Measurements from ENCODE around the gene ARPC2. TPM values are rescaled to one million over a fixed set of nuclear protein-coding genes. Genes with fewer than 3 reads are reported as not detected.

ARPC2 gene
- total RNA-seq, 1 donor from 2014 or later: 265 TPM

DNA sequence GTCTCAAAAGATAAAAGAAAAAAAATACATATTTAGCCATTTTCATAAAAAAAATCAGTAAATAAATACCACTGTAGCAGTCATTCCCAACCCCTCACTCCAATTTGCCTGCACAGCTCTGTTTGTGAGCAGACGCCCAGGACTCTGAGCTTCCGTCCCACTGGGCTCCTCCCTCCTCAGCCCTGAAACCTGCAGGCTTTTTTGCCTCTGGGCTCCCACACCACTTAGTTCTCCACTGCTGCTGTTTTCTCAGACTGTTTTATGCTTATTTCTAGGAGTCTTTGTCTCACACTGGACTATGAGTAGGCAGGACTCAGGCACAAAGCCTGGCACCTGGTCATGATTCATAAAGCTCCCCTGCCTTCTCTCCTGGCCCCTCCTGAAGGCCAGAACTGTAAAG lies 44.1 kb upstream of the ARPC2 start:
- peaks cover 37% of the 10 kb centered on the region for H3K27me3 Mint-ChIP-seq (ENCODE audit: unreplicated experiment)
- no peak overlapping the region for H3K4me3 Mint-ChIP-seq (ENCODE audit: unreplicated experiment)
- TF ChIP-seq, protein P1, sequence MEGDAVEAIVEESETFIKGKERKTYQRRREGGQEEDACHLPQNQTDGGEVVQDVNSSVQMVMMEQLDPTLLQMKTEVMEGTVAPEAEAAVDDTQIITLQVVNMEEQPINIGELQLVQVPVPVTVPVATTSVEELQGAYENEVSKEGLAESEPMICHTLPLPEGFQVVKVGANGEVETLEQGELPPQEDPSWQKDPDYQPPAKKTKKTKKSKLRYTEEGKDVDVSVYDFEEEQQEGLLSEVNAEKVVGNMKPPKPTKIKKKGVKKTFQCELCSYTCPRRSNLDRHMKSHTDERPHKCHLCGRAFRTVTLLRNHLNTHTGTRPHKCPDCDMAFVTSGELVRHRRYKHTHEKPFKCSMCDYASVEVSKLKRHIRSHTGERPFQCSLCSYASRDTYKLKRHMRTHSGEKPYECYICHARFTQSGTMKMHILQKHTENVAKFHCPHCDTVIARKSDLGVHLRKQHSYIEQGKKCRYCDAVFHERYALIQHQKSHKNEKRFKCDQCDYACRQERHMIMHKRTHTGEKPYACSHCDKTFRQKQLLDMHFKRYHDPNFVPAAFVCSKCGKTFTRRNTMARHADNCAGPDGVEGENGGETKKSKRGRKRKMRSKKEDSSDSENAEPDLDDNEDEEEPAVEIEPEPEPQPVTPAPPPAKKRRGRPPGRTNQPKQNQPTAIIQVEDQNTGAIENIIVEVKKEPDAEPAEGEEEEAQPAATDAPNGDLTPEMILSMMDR (IDR thresholded peaks at IDR 0.05): no peak
- no peaks in the 10 kb centered on the region for H3K36me3 Mint-ChIP-seq (ENCODE audit: unreplicated experiment)
- no peak overlapping the region for H3K27ac Mint-ChIP-seq (ENCODE audit: unreplicated experiment)
- DNase-seq (ENCODE audit: extremely low spot score, unreplicated experiment): no peak
- H3K9me3 Mint-ChIP-seq (ENCODE audit: unreplicated experiment): no peaks in the 10 kb centered on the region
- no peaks in the 10 kb centered on the region for H3K4me1 Mint-ChIP-seq (ENCODE audit: unreplicated experiment)

GRCh38 chr2:218179782-218180181 lies 37.2 kb upstream of the ARPC2 start:
- H3K27ac Mint-ChIP-seq (ENCODE audit: unreplicated experiment): no peak overlapping the region
- TF ChIP-seq, protein P1 (IDR thresholded peaks at IDR 0.05): no peak
- H3K27me3 Mint-ChIP-seq (ENCODE audit: unreplicated experiment): peaks cover 29% of the 10 kb centered on the region
- H3K4me3 Mint-ChIP-seq (ENCODE audit: unreplicated experiment): no peak overlapping the region
- no peaks in the 10 kb centered on the region for H3K9me3 Mint-ChIP-seq (ENCODE audit: unreplicated experiment)
- H3K36me3 Mint-ChIP-seq (ENCODE audit: unreplicated experiment): no peaks in the 10 kb centered on the region
- DNase-seq (ENCODE audit: extremely low spot score, unreplicated experiment): no peak
- H3K4me1 Mint-ChIP-seq (ENCODE audit: unreplicated experiment): no peaks in the 10 kb centered on the region

DNA sequence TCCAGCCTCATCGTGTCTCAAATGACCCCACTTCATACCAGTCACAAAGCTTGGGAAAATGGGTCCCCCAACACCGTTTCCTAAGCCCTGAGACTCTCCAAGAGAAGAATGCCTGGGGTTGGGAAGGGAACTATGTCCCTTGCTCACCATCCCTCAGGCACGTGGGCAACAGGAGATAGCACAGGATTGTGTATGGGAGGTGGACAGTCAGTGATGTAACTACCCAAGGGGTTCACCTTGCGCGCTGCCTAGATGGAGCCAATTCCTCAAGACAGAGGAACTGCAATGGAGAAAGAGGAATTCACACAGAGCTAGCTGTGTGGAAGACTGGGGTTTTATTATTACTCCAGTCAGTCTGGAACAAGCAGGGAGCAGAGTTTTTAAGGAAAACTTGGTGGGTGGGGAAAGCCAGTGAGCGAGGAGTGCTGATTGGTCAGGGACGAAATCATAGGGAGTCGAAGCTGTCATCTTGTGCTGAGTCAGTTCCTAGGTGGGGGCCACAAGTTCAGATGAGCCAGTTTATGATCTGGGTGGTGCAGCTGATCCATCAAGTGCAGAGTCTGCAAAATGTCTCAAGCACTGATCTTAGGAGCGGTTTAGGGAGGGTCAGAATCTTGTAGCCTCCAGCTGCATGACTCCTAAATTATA lies 36.4 kb upstream of the ARPC2 start:
- Mint-ChIP-seq H3K4me1 (ENCODE audit: unreplicated experiment) (no peaks in the 10 kb centered on the region), H3K4me3 (ENCODE audit: unreplicated experiment) (no peak overlapping the region), H3K27me3 (ENCODE audit: unreplicated experiment) (peaks cover 29% of the 10 kb centered on the region), H3K36me3 (ENCODE audit: unreplicated experiment) (no peaks in the 10 kb centered on the region), H3K9me3 (ENCODE audit: unreplicated experiment) (no peaks in the 10 kb centered on the region), H3K27ac (ENCODE audit: unreplicated experiment) (no peak overlapping the region)
- DNase-seq (ENCODE audit: extremely low spot score, unreplicated experiment): no peak
- TF ChIP-seq, protein P1 (IDR thresholded peaks at IDR 0.05): no peak

DNA sequence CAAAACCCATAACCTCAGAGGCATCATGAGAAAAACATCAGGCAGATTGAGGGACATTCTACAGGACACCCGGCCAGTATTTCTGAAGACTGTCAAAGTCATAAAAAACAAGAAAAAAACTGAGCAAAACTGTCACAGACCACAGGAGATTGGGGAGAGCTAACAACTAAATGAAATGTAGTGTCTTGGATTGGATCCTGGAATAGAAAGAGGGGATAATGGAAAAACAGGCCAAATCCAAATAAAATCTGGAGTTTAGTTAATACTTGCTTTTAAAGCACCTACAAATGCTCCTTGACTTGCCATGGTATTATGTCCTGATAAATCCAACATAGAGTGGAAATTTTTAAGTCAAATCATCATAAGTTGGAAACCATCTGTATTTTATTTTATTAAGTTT lies 32.7 kb upstream of the ARPC2 start:
- H3K27ac Mint-ChIP-seq (ENCODE audit: unreplicated experiment): no peak overlapping the region
- TF ChIP-seq, protein P1 (IDR thresholded peaks at IDR 0.05): no peak
- no peaks in the 10 kb centered on the region for H3K36me3 Mint-ChIP-seq (ENCODE audit: unreplicated experiment)
- H3K9me3 Mint-ChIP-seq (ENCODE audit: unreplicated experiment): no peaks in the 10 kb centered on the region
- peaks cover 3% of the 10 kb centered on the region for H3K4me1 Mint-ChIP-seq (ENCODE audit: unreplicated experiment)
- H3K4me3 Mint-ChIP-seq (ENCODE audit: unreplicated experiment): no peak overlapping the region
- H3K27me3 Mint-ChIP-seq (ENCODE audit: unreplicated experiment): peaks cover 13% of the 10 kb centered on the region
- DNase-seq (ENCODE audit: extremely low spot score, unreplicated experiment): no peak

DNA sequence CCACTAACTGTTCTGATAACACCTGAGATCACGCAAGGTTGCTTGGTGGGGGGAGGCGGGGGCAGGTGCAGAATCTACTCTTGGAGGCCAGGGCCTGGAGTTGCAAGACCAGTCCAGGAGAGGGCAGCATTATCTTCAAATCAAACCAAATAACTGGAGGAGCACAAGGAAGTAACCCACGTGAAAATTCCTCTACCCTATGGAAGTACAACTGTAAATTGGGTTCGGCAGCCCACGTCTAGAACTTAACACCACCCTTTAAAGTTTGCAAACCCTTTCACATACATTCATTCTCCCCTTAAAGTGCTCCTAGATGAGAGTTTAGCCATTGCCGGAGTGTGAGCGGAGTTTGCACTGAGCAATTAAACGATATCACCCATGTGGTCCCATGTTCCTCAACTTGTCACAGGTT lies 30.6 kb upstream of the ARPC2 start:
- DNase-seq (ENCODE audit: extremely low spot score, unreplicated experiment): no peak
- no peaks in the 10 kb centered on the region for H3K36me3 Mint-ChIP-seq (ENCODE audit: unreplicated experiment)
- TF ChIP-seq, protein P1 (IDR thresholded peaks at IDR 0.05): peak; percentile 81
- no peaks in the 10 kb centered on the region for H3K9me3 Mint-ChIP-seq (ENCODE audit: unreplicated experiment)
- peaks cover 3% of the 10 kb centered on the region for H3K4me1 Mint-ChIP-seq (ENCODE audit: unreplicated experiment)
- peaks cover 5% of the 10 kb centered on the region for H3K27me3 Mint-ChIP-seq (ENCODE audit: unreplicated experiment)
- H3K27ac Mint-ChIP-seq (ENCODE audit: unreplicated experiment): no peak overlapping the region
- H3K4me3 Mint-ChIP-seq (ENCODE audit: unreplicated experiment): no peak overlapping the region
